GM12872 (cell line): ENCODE results near the gene C16orf78.

ENCODE experiments used
- TF ChIP-seq, protein P1 (sequence below): IDR thresholded peaks from 3 replicates; pipeline ENCODE4 v1.5.1; 2011; ENCODE audit warnings: low read depth, mild to moderate bottlenecking, low read length, moderate library complexity; ENCODE audit not compliant: insufficient read depth

Gene C16orf78

DNA sequence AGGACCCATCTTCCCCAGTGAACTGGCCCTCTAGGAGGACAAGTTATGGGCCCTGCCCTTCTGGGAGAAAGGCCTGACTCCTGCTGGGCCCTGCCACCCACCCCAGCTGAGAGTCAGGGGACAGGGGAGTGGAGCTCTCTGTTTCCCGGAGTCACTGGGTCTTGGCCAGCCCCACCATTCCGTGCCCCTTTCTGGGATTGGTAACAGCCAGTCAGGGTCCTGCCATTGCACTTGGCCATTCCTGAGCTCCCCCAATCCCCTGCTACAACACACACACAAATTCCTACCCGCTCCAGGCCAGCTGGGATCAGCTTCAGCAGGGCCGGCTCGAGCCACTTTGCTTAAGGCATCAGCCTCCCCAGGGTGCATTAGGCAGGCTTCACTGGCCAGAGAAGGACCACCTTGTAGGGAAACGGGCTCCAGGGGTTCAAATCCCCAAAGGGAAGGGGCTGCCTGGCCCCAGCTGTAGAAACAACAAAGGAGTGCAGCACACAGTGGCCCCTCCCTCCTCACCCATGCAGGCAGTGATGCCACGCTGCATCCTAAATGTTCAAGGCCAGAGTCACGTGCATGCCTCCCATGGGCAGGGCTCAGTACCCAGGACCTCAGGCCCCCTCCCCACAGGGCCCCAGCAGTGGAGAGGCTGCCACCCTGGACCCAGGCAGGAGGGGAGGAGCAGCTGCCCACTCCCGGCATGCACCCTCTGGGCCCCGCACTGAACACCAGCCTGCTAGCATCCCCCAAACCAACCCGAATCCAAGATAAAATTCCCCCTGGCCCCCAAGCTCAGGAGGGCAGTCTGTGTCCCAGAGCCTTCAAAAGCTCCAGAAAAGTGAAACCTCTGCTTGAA, 37.7 kb downstream of the C16orf78 start:
- TF ChIP-seq, protein P1, sequence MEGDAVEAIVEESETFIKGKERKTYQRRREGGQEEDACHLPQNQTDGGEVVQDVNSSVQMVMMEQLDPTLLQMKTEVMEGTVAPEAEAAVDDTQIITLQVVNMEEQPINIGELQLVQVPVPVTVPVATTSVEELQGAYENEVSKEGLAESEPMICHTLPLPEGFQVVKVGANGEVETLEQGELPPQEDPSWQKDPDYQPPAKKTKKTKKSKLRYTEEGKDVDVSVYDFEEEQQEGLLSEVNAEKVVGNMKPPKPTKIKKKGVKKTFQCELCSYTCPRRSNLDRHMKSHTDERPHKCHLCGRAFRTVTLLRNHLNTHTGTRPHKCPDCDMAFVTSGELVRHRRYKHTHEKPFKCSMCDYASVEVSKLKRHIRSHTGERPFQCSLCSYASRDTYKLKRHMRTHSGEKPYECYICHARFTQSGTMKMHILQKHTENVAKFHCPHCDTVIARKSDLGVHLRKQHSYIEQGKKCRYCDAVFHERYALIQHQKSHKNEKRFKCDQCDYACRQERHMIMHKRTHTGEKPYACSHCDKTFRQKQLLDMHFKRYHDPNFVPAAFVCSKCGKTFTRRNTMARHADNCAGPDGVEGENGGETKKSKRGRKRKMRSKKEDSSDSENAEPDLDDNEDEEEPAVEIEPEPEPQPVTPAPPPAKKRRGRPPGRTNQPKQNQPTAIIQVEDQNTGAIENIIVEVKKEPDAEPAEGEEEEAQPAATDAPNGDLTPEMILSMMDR = no peak

DNA sequence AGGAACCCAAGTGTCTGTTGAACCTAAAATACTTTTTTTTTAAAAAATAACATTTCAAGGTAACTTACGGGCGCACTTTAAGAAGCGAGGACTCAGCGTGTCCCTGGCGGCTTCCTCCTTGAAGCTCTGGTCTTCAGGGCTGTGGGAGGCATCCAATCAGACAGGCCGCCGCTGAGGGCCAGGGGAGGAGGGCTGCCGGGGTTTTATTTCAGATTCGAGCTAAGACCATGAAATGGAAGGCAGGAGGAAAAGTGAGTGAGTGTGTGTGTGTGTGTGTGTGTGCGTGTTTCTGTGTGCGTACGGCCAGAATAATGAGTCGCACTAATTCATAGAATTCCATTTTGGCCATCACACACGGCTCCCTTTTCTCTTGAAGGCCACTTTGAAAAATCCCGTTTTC, 41.1 kb downstream of the C16orf78 start:
- TF ChIP-seq, protein P1 = no peak

DNA sequence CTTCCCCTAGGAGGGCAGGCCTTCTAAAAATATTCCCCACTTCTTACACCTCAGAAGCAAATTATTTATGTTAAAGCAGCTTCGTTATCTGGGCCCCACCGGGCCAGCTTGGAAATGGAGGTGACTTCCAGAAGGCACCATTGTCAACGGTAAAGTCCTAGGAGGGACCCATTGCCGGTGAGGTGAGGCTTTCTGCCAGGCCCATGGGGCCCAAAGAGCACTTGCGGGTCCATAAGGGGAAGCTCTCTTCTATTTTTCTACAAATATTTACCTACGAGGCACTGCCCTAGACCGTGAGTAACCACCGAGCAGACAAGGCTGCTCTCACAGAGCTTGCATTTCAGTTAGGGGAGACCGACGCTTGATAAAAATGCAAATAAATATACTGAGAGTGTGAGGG, 41.5 kb downstream of the C16orf78 start:
- TF ChIP-seq, protein P1 = no peak

DNA sequence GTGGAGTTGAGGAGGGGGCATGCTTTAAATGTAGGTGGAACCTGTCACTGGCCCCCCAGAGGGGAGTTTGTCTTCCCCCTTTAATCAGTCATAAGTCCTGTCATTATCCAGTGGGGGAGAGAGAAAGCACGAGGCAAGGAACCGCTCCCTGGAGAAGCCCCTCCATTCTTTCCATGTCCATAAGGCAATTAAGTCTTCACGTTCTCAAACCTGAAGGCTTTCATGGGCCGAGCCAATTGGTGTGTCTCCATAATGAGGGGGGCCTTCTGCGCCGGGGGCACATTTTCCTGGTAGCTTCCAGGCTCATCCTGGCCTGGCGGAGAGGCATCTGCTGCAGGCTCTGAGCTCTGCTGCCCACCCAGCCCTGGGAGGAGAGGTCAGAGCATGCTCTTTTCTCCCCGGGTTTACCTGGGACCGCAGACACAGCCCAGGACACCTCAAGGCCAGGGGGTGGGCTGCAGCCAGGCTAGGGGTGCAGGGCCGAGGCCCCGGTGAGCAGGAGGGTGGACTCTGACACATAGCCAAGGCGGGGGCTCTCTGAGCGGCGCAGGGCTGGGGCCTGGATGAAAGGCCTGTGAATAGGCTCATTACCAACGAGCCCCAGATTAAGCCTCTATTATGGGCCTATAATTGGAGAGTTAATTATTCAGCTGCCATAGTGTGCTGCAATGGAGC, 42.5 kb downstream of the C16orf78 start:
- TF ChIP-seq, protein P1 = no peak

DNA sequence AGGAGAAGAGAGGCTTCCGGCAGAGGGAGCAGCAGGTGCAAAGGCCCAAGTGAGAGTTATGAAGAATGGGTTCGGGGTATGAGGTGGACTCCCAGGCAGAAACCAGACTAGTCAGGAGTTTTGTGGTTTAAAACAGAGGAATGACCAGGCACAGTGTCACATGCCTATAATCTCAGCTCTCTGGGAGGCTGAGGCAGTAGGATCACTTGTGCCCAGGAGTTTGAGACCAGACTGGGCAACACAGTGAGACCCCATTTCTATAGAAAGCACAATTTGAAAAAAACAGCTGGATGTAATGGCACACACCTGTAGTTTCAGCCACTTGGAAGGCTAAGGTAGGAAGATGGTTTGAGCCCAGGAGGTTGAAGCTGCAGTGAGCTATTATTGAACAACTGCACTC, 43.8 kb downstream of the C16orf78 start:
- TF ChIP-seq, protein P1 = no peak

DNA sequence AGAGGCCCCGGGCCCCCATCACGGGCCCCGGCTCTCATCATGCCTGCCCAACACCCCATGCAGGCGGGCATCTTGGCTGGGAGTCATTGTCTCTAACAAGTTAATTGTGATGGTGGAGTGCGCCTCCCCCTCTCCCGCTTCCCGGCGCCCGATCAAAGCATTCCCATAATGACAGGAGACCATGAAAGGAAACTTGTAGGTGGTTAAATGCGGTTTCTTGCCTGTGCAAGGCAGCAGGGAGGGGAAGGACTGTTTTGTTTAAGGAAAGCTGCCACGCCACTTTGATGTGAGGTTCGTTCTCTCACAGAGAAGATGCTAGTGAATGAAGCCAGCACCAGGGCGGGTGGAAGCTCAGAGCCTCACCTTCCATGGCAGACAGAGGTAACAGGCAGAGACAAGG, 45.4 kb downstream of the C16orf78 start:
- TF ChIP-seq, protein P1 = no peak

DNA sequence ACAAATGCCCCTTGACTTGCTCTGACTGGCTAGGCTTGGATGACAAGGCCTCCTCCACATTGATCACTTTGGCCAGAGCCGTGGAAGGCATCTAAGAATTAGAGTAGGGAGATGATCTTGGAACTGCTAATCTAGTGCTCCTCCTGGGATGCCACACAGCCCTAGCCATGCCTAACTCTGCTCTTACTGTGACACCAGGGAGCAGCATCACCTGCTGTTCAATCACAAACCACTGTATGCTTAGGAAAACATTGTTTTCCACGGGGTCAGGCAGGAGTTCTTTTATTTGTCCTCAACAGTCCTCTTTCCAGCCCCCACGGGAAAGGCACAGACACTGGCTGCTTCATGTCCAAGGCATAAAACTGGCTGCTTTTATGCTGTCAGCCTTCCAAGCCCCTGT, 46.3 kb downstream of the C16orf78 start:
- TF ChIP-seq, protein P1 = no peak
